Inferior parietal cortex (tissue), 1 donor: Measurements from ENCODE around the gene ADAMTS17.

Source experiments
- DNase-seq: peaks from one replicate; pipeline ENCODE4 v3.0.0-alpha.2; 2016; ENCODE audit errors: extremely low spot score

The ADAMTS17 gene

GRCh38 chr15:100201376-100202280 lies 140.1 kb downstream of the ADAMTS17 start:
- DNase-seq, result no peak

GRCh38 chr15:100200287-100200880 lies 141.4 kb downstream of the ADAMTS17 start:
- DNase-seq, result no peak

GRCh38 chr15:100199711-100200286 lies 142.0 kb downstream of the ADAMTS17 start:
- DNase-seq, result no peak

GRCh38 chr15:100198442-100198841 lies 143.3 kb downstream of the ADAMTS17 start:
- DNase-seq, result no peak

- no peak for DNase-seq
These were observed 145.3 kb downstream of the ADAMTS17 start for GRCh38 chr15:100196326-100197058.

- no peak for DNase-seq
These were observed 146.8 kb downstream of the ADAMTS17 start for GRCh38 chr15:100194996-100195395.

- DNase-seq, result no peak
These were observed 148.4 kb downstream of the ADAMTS17 start for GRCh38 chr15:100193277-100193860.

GRCh38 chr15:100192097-100193080 lies 149.4 kb downstream of the ADAMTS17 start:
- no peak for DNase-seq

- no peak for DNase-seq
These were observed 150.6 kb downstream of the ADAMTS17 start for GRCh38 chr15:100191161-100191560.

- no peak for DNase-seq
These were observed 151.1 kb downstream of the ADAMTS17 start for GRCh38 chr15:100190675-100191074.

- DNase-seq, result no peak
These were observed 151.9 kb downstream of the ADAMTS17 start for GRCh38 chr15:100189849-100190248.

- no peak for DNase-seq
These were observed 152.5 kb downstream of the ADAMTS17 start for GRCh38 chr15:100189319-100189718.

GRCh38 chr15:100187677-100188076 lies 154.1 kb downstream of the ADAMTS17 start:
- DNase-seq, result no peak

GRCh38 chr15:100186960-100187359 lies 154.8 kb downstream of the ADAMTS17 start:
- no peak for DNase-seq

GRCh38 chr15:100186366-100186765 lies 155.4 kb downstream of the ADAMTS17 start:
- DNase-seq, result no peak

- no peak for DNase-seq
These were observed 157.8 kb downstream of the ADAMTS17 start for GRCh38 chr15:100183921-100184495.

GRCh38 chr15:100180921-100181320 lies 160.9 kb downstream of the ADAMTS17 start:
- no peak for DNase-seq

GRCh38 chr15:100175406-100176114 lies 166.2 kb downstream of the ADAMTS17 start:
- no peak for DNase-seq

GRCh38 chr15:100174904-100175275 lies 166.9 kb downstream of the ADAMTS17 start:
- DNase-seq, result no peak
